ENCODE data around the gene DCP1B.

DNA sequence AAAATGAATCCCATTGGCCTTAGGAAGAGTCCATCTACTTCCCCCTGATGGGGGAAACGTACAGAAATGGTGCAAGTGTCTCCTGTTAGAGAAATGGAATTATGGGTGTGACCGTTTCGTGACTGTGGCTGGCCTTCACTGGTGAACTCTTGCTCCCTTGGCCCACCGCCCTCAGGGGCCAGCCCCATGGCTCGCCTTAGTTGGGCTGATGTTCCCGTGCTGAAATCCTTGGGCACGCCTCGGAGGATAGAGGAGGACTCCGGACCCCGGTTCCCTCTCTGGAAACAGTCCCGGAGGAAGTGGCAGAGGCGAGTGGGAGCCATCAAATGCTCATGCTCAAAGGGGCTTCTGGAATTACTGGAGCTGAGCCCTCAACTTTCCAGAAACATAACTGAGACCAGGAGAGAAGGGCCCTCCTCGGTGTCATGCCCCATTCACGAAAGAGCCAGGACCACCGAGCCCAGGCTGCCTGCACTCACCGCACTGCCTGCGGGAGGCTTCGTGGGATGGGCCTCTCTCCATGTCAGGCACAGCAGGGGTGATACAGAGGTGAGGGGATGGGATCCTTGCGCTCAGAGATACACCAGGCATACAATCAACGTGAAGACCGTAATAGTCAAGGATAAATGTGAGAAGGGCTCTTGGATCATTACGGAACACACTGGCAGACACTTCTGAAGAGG, 75.7 kb downstream of the DCP1B start:
- TF ChIP-seq, protein P1, sequence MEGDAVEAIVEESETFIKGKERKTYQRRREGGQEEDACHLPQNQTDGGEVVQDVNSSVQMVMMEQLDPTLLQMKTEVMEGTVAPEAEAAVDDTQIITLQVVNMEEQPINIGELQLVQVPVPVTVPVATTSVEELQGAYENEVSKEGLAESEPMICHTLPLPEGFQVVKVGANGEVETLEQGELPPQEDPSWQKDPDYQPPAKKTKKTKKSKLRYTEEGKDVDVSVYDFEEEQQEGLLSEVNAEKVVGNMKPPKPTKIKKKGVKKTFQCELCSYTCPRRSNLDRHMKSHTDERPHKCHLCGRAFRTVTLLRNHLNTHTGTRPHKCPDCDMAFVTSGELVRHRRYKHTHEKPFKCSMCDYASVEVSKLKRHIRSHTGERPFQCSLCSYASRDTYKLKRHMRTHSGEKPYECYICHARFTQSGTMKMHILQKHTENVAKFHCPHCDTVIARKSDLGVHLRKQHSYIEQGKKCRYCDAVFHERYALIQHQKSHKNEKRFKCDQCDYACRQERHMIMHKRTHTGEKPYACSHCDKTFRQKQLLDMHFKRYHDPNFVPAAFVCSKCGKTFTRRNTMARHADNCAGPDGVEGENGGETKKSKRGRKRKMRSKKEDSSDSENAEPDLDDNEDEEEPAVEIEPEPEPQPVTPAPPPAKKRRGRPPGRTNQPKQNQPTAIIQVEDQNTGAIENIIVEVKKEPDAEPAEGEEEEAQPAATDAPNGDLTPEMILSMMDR (IDR thresholded peaks at IDR 0.05) = no peak
- TF ChIP-seq POLR2A (IDR thresholded peaks at IDR 0.05) = no peak
